Neural cell (in vitro differentiated cells): ENCODE data around the gene DPP10.

Experiments used
- REST ChIP-seq: IDR thresholded peaks from 2 replicates; pipeline ENCODE4 v1.6.1; 2012; ENCODE audit warnings: borderline replicate concordance
- TF ChIP-seq, protein P1 (sequence below): fragments of 450-650 bp; IDR thresholded peaks from 2 replicates; pipeline ENCODE4 v1.5.1; 2014; ENCODE audit warnings: antibody characterized with exemption, mild to moderate bottlenecking, moderate library complexity; ENCODE audit not compliant: poor library complexity, severe bottlenecking

DNA sequence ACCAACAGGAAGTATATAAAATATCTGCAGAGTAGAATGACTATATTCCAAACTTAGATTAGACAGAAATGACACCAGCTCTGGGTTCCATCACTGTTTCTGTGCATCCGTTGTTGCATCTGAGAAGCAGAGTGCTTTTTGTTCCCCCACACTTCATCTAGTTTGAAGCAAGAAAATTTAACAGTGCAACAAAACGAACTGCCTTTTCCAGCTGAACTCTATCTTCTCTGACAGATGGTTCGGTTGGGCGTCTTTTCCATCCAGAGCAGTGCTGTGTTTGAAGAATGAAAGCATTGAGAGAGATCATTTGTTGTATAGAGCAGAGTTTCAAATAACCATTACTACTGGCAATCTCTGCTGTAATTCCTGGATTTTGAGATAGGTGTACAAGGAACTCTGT is 757.5 kb downstream of the DPP10 start:
- TF ChIP-seq, protein P1, sequence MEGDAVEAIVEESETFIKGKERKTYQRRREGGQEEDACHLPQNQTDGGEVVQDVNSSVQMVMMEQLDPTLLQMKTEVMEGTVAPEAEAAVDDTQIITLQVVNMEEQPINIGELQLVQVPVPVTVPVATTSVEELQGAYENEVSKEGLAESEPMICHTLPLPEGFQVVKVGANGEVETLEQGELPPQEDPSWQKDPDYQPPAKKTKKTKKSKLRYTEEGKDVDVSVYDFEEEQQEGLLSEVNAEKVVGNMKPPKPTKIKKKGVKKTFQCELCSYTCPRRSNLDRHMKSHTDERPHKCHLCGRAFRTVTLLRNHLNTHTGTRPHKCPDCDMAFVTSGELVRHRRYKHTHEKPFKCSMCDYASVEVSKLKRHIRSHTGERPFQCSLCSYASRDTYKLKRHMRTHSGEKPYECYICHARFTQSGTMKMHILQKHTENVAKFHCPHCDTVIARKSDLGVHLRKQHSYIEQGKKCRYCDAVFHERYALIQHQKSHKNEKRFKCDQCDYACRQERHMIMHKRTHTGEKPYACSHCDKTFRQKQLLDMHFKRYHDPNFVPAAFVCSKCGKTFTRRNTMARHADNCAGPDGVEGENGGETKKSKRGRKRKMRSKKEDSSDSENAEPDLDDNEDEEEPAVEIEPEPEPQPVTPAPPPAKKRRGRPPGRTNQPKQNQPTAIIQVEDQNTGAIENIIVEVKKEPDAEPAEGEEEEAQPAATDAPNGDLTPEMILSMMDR, result no peak
- no peak for TF ChIP-seq REST
